Measurements from ENCODE around the gene MICALL2. TPM values are rescaled to one million over a fixed set of nuclear protein-coding genes. Genes with fewer than 3 reads are reported as not detected.

The MICALL2 gene
- total RNA-seq, 4 donors from 2014 or later, result 1.8 to 19.7 (median 12.6) TPM

GRCh38 chr7:1442355-1443124, 16.7 kb downstream of the MICALL2 start:
- no peaks in the 10 kb centered on the region for H3K36me3 ChIP-seq

DNA sequence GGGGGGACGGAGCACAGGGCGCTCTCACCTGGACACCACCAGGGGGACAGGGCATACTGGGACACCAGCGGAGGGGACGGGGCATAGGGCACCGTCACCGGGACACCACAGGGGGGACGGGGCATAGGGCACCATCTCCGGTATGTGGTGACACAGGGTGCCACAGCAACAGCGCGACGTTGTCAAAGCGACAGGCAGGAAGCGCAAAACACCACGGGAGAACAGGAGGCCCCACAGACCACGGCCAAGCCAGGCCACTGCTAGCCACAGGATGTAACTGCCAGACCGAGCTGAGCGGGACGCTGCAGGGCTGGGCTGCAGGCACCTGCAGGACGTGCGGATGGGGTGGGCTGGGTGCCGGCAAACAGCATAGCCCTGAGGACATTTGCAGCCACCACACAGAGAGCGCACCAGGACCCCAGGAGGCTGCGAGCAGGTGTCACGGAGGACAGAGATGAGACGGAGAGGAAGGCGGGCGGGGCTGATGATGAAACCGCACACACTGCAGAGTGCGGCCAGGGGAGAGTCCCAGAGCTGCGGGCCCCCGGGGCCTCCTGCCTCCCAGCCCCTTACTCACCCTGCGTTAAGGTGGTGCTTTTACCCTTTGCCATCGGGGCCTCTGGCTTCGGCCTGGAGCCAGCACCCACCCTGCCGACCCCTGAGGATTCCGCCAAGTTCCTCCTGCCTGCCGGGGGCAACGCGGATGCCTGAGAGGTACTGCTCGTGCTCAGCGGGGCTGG, 17.5 kb downstream of the MICALL2 start:
- no peaks in the 10 kb centered on the region for H3K27me3 ChIP-seq
- no peaks in the 10 kb centered on the region for H3K4me1 ChIP-seq
- TF ChIP-seq CTCF (IDR thresholded peaks at IDR 0.05), result no peak
- TF ChIP-seq POLR2A (IDR thresholded peaks at IDR 0.05), result no peak
- H3K27ac ChIP-seq, result no peak overlapping the region
- intact Hi-C loops (cut with DNase I; ENCODE audit: low total_unique reads), result no loop called here
- no peak for DNase-seq
- no peaks in the 10 kb centered on the region for H3K9me3 ChIP-seq
- no peaks in the 10 kb centered on the region for H3K36me3 ChIP-seq
- no peak overlapping the region for H3K4me3 ChIP-seq

More at GRCh38 chr7:1442355-1443124, 16.7 kb downstream of the MICALL2 start:
- H3K4me1 ChIP-seq, result no peaks in the 10 kb centered on the region
- DNase-seq, result no peak
- TF ChIP-seq CTCF (IDR thresholded peaks at IDR 0.05) (no peak), POLR2A (IDR thresholded peaks at IDR 0.05) (no peak)
- H3K9me3 ChIP-seq, result no peaks in the 10 kb centered on the region
- intact Hi-C loops (cut with DNase I; ENCODE audit: low total_unique reads), result no loop called here
- no peaks in the 10 kb centered on the region for H3K27me3 ChIP-seq
- H3K27ac ChIP-seq, result no peak overlapping the region
- H3K4me3 ChIP-seq, result no peak overlapping the region

DNA sequence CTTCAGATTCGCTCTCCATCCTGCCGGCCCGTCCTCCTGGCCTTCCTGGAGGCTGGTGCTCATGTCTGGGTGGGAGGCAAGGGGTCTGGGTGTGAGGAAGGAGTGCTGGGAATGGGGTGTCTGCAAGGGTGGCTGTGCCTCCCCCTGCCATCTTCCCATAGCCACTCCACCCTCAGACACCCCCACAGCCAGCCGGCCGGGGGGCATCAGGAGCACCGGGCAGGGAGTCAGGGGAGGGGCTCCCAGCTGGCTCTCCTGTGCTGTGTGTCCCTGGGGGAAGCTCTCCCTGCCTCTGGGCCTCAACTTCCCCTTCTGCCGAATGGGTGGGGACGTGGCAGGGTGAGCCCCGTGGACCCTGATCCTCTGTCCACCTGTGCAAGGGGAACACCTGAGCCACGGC, 18.6 kb downstream of the MICALL2 start:
- no peaks in the 10 kb centered on the region for H3K36me3 ChIP-seq
- intact Hi-C loops (cut with DNase I; ENCODE audit: low total_unique reads), result no loop called here
- H3K27me3 ChIP-seq, result no peaks in the 10 kb centered on the region

GRCh38 chr7:1439373-1440363, 19.6 kb downstream of the MICALL2 start:
- Histone ChIP-seq H3K9me3 (no peaks in the 10 kb centered on the region), H3K27ac (no peak overlapping the region), H3K36me3 (no peaks in the 10 kb centered on the region), H3K4me1 (no peaks in the 10 kb centered on the region), H3K27me3 (no peaks in the 10 kb centered on the region), H3K4me3 (no peak overlapping the region)
- no peak for TF ChIP-seq POLR2A (IDR thresholded peaks at IDR 0.05)
- TF ChIP-seq CTCF (IDR thresholded peaks at IDR 0.05), result no peak
- intact Hi-C loops (cut with DNase I; ENCODE audit: low total_unique reads), result no loop called here
- DNase-seq, result no peak

More for the DNA sequence above, 18.6 kb downstream of the MICALL2 start:
- no peak overlapping the region for H3K27ac ChIP-seq
- no peaks in the 10 kb centered on the region for H3K9me3 ChIP-seq
- no peaks in the 10 kb centered on the region for H3K4me1 ChIP-seq
- no peak for DNase-seq
- TF ChIP-seq CTCF (IDR thresholded peaks at IDR 0.05), result no peak
- no peak for TF ChIP-seq POLR2A (IDR thresholded peaks at IDR 0.05)
- H3K4me3 ChIP-seq, result no peak overlapping the region

All from uterus (tissue), 4 donors.